HG02885 (cell line): ENCODE results near the gene RNF113A.
"Not testable (repeated sequence)": the region's sequence is repeated elsewhere in the genome, so short reads cannot be mapped to it uniquely, and the experiment has no call there.

Source experiments
- ATAC-seq: cut with Tn5 transposase; IDR thresholded peaks from one replicate; pipeline ENCODE4 v1.9.1; 2021; ENCODE audit warnings: mild to moderate bottlenecking; ENCODE audit not compliant: unreplicated experiment, poor library complexity

The RNF113A gene

DNA sequence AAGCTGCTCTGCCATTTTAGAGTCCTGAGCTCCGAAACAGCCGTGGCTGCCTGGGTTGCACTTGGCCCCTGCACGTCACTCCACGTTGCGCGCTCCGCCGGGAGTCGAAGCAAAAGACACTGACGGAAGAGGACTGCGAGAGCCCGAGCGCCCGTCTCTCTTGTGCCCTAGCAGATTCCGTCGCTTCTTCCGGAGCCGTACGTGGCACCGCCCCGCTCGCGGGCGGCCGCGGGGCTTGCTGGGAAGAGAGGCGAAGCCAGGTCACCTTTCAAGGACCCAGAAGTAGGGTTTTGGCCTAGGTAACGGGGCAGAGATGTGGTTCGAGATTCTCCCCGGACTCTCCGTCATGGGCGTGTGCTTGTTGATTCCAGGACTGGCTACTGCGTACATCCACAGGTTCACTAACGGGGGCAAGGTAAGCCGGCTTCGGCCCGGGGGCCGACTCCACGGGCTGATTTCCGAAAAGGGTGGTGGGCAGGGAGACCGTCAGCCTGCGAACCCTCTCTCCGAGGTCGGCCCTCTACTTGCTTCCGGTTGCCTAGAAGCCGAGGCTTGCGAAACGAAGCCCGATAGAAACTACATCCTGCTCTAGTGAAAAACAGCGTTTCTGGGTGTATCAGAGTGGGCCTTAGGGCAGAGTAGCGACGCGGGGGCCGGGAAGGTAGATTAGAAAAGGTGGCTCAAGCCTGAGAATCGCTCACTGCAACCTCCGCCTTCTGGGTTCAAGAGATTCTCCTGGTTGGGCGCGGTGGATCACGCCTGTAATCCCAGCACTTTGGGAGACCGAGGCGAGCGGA is at the start of gene RNF113A, which contains the start of gene NDUFA1:
Gene RNF113A, minus strand, starts transcription at position 135 of the 797 bp plus-strand sequence. Its CDS starts 120 bp downstream, at position 15.
Gene NDUFA1, plus strand, starts transcription at position 234 of the 797 bp plus-strand sequence. Its CDS starts 80 bp downstream, at position 314.
- peak; percentile 92 for ATAC-seq

DNA sequence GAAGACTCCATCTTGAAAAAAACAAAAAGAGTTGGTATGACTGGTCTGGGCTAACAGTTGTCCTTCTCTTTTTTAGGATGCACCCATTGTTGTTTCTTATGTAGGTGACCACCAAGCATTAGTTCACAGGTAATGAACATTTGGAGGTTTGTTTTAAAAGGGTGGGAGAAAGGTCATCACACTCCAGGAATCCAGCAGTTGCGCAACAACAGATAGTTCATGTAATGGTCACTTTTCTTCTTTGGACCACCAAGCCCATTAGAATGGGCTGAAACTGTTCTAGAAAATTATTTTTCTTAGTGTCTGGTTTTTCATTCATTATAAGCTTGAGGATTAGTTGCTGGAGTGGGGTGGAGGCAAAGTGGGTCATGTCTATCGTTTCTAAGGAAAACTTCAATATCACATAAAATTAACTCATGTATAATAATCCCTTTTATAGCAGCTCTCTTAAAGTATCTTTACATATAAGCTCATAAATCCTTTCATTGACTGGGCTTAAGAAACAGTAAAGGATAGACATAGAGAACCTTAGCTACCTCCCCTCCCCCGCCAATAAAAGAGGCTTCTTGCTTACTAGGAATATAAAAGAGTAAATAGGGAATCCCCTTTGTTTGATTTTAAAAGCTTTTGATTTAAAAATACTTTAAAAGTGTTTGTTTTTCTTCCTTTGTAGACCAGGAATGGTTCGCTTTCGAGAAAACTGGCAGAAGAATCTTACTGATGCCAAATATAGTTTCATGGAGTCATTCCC is 48.5 kb upstream of the RNF113A start:
- no peak for ATAC-seq

DNA sequence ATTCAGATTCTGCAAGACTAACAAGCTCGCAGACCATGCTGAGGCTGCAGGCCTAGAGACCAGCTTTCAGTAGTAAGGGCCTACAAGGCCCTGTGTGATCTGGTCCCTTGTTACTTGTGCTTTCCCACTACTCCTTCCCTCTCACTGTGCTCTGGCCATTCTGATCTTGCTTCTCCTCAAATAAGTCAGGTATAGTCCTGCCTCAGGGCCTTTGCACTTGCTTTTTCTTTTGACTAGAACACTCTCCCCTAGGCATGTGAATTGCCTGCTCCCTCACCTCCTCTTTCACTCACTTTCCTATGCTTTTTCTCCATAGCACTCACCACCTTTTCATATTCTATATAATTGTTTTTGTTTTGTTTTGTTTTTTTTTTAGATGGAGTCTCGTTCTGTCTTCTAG is 46.3 kb upstream of the RNF113A start:
- no peak for ATAC-seq

DNA sequence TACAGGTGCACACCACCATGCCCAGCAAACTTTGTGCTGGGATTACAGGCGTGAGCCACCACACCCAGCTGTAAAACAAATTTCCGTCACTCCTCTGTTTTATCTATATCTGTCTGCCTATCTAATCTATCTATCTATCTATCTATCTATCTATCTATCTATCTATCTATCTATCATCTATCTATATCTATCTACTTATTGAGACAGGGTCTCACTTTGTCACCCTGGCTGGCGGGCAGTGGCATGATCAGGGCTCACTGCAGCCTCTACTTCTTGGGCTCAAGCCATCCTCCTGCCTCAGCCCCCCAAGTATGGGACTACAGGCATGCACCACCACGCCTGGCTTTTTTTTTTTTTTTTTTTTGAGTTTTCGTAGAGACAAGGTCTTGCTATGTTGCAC is 44.8 kb upstream of the RNF113A start:
- ATAC-seq, result no peak

DNA sequence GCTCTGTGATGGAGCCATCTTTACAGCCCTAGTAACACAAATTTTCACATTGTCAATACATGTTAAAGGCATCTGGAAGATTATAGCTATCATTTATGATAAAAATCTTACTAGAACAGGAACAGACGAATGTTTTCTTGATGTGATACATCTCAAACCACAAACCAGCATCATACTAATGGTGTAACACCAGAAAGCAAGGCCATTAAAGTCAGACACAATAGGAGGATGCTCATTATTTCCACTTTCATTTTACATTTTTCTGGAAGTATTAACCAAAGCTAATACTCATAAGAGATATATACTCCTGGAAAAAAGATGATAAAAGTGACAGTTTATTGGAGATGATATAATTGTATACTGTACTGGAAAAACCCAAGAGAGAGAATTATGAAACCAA is 29.4 kb upstream of the RNF113A start:
- no peak for ATAC-seq

DNA sequence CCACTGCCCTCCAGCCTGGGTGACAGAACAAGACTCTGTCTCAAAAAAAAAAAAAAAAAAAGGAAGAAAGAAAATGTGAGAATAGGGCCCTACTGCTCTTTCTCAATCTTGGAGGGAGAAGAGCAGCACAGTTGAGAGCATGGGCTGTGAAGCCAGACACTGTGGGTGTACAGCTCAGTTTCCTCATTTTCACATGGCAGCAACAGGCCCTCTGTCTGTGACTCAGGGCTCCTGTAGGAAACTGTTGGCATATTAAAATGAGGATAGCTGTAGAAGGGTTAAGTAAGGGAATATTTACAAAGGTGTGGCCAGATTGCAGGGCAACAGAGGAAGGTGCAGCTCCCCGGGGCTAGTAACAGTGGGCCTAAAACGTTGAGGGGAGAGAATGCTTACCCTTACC is 27.6 kb upstream of the RNF113A start:
- no peak for ATAC-seq

DNA sequence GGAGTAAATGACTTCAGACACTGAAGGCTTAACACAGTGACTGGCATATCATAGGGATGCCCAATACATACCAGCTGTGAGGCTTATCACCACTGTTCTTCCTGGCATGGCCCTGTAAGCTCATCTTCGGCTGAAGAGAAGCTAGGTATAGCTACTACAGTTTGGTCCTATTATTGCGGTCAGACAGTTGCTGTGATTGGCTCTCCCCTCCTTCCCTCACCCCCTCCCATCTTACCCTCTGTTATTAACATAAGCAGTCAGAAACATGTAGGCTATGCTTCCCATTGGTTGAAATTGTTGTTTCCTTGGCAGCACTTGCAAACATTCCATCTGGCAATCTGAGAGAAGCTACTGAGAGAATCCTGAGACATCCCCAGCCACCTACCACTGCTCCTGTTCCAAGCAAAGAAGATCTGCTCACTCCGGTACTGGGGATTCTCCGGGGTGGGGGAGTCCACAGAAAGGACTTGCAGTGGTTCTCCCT is 24.4 kb upstream of the RNF113A start, which contains the start of gene AKAP14:
Gene AKAP14, plus strand, starts transcription at position 51 of the 484 bp plus-strand sequence. CDS start 7,331 bp downstream, outside the sequence.
- no peak for ATAC-seq

DNA sequence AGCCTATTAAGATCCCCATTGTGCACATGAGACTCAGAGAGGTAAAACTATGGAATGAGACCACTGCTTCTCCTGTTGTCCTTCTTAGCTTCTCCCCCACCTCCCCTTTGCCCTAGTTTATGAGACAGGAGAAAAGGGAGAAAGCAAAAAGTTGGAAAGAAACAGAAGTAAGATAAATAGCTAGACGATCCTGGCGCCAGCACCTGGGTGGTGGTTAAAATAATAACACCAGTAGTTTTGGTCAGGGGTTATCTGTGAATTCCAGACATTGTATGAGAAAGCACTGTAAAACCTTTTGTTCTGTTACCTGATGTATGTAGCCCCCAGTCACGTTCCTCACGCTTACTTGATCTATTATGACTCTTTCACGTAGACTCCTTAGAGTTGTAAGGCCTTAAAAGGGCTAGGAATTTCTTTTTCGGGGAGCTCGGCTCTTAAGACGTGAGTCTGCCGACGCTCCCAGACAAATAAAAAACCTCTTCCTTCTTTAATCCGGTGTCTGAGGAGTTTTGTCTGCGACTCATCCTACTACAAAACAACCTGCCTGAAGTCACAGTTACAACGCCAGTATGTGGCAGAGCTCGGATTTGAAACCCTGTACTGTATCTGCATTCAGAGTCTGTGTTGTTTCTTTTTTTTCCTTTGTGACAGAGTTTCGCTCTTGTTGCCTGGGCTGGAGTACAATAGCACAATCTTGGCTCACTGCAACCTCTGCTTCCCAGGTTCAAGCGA is 20.6 kb upstream of the RNF113A start:
- ATAC-seq, result not testable (repeated sequence)

DNA sequence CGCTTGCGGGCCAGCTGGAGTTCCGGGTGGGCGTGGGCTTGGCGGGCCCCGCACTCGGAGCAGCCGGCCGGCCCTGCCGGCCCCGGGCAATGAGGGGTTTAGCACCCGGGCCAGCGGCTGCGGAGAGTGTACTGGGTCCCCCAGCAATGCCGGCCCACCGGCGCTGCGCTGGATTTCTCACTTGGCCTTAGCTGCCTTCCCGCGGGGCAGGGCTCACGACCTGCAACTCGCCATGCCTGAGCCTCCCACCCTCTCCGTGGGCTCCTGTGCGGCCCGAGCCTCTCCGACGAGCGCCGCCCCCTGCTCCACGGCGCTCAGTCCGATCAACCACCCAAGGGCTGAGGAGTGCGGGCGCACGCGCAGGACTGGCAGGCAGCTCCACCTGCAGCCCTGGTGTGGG is 19.1 kb upstream of the RNF113A start:
- ATAC-seq, result not testable (repeated sequence)

DNA sequence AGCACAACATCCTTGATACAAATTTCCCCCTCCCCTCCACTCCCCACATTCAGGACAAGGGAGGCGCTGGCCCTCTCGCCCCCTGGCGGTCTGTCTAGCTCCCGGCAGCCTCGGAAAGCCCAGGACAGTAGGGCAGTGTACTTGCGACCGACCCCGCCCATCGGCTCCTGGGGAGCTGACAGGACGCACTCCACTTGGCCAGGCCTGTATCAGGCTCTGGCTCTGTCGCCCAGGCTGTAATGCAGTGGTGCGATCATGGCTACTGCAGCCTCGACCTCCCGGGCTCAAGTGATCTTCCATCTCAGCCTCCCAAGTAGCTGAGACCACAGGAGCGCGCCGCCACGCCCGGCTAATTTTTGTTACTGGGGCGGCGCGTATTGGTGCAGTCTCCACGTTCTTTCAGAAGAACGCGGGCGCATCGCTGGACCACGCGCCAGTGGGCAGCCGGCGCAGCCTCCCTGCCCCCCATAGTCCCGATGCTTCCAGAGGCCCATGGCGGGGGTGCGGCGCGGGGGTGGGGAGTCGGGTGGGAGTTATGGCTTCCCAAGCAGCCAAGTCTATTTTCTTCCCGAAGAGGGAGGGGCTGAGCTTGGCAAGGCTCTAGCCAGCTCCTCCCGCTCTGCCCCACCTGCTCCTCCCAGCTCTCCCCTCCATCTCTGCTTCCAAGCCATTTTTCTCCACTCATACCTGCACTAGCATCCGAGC is 16.3 kb upstream of the RNF113A start:
- ATAC-seq, result peak; percentile 86

DNA sequence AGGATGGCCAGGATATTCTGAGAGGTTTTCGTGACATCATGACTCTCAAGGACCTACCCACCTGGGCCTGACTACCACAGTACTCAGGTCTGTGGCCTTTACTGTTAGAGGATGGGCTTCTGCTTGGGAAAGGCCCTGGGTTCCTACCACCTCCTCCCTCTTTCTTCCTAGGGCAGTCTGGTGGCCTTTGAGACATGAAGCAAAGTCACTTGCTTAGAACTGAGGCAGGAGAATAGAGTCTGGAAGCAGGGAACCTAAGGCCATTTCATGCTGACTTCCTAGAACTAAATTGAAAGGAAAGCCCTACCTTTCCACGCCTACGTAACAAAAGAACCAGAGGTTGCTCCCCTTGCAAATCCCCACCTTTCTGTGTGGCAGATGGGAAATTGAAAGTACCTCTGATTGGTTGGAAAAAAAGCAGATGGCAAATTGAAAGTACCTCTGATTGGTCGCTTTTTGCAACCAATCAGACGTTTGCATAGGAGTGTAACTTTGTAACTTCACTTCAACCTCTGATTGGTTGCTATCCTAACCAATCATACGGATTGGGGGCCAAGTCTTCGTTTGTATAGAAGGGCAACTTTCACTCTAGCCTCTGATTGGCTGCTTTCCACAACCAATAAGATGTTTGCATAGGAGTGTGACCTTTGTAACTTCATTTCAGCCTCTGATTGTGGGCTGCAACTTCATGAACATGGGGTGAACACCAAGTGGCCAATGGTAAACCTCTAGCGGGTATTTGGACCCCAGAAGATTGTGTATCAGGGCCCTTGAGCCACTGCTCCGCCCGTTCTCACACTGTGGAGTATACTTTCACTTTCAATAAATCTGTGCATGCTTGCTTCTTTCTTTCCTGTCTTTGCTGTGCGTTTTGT is 14.3 kb upstream of the RNF113A start:
- ATAC-seq, result no peak

DNA sequence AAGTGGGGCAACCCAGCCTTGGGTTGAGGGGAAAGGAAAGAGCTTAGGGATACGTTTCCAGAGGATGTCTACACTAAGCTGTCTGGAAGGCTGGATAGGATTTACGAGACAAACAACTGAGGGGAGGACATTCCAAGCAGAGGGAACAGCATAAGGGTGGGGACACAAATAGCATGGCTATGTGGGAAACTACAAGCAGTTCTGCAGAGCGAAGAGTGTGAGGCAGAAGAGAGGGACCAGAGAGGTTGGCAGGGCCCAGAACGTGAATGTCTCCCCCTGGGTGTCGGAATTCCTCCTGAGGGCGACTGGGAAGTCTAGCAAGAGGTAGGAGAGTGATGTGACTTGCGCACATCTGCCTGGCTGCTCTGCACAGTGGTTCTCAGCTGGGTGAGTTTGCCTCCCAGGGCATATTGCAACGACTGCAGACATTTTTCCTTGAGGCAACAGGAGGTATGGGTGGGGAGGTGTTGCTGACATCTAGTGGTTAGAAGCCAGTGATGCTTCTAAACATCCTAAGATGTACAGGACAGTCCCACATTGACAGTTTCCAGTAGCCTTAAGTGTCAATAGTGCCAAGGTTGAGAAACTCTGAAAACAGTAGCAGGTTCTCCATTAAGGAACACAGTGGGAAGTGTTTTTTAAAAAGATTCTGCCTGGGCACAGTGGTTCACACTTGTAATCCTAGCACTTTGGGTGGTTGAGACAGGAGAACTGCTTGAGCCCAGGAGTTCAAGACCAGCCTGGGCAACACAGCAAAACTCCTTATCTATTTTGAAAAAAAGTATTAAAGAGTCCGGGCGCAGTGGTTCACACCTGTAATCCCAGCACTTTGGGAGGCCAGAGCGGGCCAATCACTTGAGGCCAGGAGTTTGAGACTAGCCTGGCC is 9.3 kb upstream of the RNF113A start:
- ATAC-seq, result peak; percentile 97

DNA sequence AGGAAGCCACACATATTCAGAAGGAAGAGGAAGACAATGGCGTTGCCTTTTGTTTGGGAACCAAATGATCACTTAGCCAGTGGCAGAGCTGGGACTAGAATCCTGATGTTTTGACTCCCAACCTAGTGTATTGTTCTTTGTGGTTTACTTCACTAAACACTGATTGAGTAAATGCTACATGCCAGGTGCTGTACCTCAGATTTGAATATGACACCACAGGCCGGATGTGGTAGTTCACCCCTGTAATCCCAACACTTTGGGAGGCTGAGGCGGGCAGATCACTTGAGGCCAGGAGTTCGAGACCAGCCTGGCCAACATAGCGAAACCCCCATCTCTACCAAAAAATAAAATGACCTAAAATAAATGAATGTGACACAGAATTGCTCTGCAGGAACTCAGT is 8.5 kb upstream of the RNF113A start:
- no peak for ATAC-seq

DNA sequence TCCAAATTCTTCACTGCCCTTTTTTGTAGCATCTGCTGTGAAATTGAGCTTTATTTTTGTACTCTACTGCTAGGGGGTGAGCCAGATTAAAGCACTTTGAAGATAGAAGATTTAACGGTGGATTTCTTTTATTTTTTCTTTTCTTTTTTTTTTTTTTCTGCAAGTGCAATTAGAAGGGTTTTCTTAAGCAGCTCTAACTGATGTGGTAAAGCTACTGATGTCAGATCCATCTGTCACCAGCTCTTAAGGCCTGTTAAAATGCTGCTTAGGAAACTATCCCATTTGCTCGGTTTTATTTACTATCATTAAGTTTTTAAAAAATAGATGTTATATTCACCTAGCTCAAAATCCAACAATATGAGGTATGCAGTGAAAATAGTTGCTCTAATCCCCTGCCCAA is 7.2 kb upstream of the RNF113A start:
- no peak for ATAC-seq

DNA sequence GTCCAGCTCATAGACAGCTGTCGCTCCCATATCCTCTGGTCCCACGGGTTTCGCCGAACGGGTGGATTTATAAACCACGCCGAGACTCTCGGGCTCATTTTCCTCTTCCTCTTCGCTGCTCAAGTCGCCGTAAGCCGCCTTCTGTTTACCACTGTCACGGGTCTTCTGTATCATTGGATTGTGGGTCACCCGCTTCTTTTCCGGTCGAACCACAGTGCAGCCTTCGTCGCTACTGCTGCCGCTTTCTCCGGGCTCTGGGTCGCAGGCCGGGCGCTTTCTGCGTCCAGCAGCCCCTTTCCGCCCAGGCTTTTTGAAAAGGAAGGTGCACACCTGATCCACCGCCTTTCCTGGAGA is 311 bp downstream of the RNF113A start:
- peak; percentile 37 for ATAC-seq

DNA sequence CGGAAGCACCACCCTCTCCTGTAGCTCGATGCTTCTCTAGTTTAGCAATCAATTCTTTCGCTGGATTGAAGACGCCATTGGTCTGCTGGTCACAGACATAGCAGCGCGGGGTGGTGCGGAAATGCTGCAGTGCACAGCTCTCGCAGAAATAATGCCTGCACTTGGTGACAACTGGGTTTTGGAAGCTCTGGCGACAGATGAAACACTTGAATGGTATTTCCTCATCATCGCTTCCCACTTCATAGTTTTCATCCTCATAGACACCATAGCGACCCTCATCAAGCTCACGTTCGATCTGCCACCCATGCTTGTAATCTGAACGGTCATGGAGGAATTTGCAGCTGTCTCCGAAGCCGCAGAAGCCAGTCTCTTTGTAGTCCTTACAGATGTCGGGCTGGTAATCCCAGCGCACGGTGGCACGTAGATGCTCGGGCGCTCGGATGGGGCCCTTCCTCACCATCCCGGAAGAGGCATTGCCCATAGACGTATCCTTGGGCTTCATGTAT is 854 bp downstream of the RNF113A start:
- ATAC-seq, result no peak

DNA sequence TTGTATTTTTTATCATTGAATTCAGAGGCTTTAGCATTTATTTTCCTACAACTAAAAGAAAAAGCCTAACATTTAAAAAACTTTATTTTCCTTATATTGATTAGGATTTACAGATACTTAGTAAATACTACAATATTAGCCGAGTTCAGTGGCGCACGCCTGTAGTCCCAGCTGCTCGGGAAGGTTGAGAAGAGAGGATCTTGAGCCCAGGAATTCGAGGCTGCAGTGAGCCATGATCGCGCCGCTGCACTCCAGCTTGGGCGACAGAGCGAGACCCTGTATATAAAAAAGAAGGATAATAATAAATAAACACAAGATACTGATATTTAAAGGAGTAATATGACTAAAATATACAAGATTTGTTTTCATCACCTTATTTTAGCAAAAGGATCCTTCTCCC is 18.1 kb downstream of the RNF113A start:
- ATAC-seq, result no peak
